HG03064 (cell line): Measurements from ENCODE around the gene RBFOX2.

ENCODE experiments used
- ATAC-seq: cut with Tn5 transposase; IDR thresholded peaks from one replicate; pipeline ENCODE4 v1.9.1; 2021; ENCODE audit warnings: low read depth; ENCODE audit not compliant: unreplicated experiment

RBFOX2 gene

DNA sequence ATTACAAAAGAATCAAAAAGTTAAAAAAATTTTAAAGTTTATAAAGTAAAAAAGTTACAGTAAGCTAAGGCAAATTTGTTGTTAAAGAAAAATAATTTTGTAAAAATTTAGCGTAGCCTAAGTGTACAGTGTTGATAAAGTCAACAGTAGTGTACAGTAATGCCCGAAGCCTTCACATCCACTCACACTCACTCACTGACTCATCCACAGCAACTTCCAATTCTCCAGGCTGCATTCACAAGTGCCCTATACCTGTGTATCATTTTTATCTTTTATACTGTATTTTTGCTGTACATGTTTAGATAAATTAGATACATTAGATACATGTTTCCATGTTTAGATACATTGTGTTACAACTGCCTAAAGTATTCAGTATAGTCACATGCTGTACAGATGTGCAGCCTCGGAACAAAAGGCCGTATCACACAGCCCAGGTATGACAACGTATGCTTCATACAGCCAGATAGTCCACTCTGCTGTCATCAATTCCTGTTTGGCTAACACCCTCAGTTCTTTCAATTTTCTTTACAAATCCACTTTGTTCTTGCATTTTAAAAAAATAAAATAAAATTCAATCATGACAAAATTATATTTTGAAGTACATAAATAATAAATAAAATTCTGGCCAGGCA lies 80.7 kb downstream of the RBFOX2 start:
- ATAC-seq, result no peak

DNA sequence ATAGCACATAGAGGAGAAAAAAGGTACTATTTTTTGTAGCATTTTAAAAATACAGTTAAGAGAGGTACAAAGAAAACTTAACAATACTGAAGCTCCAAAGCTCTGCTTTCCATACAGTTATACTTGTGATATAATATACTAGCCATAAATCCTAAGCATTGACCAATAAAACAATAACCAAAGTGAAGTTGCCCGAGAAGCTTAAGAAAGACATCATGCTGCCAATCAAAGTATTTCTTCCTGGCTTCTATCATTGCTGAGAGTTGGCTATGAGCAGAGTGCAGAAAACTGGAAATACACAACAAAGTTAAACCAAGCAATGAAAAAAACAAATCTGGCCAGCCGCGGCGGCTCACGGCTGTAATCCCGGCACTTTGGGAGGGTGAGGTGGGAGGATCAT lies 84.2 kb downstream of the RBFOX2 start:
- no peak for ATAC-seq

DNA sequence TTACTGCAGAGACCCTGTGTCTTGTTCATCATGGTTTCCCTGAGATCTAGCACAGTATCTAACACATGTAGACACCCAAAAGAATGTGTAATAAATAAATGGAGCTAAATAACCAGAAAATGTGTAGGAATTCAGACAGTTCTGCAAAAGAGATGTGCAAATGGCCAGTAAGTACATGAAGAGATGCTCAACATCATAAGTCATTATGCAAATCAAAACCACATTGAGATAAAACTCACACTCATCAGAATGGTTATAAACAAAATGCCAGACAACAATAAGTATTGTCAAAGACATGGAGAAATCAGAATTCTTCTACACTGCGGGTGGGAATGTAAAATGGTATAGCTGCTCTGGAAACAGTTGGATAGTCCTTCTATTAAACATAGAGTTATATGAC lies 88.5 kb downstream of the RBFOX2 start:
- no peak for ATAC-seq

DNA sequence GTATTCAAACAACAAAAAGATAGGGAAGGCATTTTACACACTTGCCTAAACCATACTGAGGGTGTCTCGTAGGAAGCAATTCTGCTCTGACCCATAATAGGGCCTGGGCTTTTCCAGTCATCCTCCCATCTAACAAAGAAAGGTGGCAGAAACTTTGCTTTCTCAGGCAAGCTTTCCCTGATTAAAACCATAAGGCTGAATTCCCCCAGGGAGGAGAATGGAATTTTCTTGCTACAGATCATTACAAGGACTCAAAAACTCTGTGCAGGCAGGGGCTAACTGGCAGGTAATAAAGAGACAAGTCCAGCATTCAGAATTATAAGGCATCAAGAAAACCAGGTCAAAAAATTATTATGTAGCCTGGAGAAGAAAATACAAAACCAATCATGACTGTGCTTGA lies 90.4 kb downstream of the RBFOX2 start:
- no peak for ATAC-seq

DNA sequence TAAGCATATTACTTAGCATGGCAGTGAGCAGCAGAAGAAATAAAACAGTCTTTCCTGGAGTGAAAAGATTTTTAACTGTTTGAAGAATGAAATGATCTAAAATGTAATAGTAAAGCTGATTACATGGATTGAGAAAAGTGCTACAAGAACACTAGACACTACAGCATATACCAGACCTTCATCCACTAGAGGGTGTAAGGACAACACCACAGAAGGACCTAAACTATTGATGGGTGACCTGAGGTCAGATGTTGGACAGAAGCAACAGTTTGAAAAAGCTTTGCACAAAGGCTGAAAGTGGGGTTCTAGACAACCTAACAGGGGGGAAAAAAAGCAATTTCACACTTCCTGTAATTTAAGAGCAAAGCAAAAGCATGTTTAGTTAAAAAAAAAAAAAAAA lies 97.7 kb downstream of the RBFOX2 start:
- ATAC-seq, result no peak

- no peak for ATAC-seq
These were observed 100.3 kb downstream of the RBFOX2 start for GRCh38 chr22:35928285-35928798.

GRCh38 chr22:35923026-35923425 lies 105.6 kb downstream of the RBFOX2 start:
- no peak for ATAC-seq

GRCh38 chr22:35921777-35922176 lies 106.8 kb downstream of the RBFOX2 start:
- ATAC-seq, result no peak

DNA sequence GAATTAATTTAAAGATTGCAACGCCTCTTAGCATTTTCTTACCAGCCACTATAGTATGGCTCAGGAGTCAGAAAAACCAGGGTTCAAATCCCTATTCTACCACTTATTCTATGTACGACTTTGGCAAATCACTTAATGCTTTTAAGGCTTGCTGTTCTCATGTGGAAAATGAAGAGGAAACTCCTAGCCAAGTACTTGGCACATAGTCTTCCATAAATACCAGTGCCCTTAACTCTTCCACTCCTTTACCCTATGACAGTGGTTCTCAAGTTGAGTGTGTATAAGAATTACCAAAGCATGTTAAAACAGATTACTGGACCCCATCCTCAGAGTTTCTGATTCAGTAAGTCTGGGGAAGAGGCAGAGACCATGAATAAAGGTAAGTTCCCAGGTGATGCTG lies 107.6 kb downstream of the RBFOX2 start:
- ATAC-seq, result no peak

GRCh38 chr22:35919002-35919542 lies 109.6 kb downstream of the RBFOX2 start:
- ATAC-seq, result no peak

DNA sequence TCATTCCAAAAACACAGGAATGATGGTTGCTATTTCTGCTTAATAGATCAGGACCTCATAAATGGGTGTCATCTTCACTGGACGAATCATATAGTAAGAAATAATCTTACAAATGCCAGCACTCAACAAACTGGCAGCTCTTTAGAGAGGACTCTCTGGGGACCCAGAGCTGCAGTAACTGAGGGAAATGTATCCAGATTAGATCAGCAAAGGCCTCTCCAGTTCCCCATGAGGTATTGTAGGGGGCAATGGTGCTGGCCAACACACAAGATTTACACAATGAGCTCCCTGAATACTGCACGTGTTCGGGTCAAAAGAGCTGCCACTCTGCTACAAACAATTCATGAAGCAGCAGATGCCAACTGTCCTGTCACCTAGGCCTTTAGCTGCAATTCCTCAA lies 110.2 kb downstream of the RBFOX2 start:
- no peak for ATAC-seq

DNA sequence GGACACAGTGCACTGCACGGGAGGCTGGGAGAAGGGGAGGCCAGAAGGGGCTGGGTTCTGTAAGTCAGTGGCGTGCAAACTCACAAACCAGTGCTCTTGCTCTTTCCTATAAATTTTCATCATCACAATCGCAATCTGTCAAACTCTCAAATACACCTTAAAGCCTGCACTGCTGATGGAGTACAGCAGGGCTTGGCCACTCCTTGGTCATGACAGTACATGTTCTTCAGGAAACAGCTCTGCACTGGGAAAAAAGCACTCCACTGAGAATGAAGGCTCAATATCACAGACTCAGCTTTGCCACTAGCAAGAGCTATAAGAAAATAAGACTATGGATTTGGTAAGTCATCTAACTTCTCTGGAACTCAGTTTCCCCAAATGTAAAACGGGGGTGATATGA lies 111.0 kb downstream of the RBFOX2 start:
- ATAC-seq, result no peak

DNA sequence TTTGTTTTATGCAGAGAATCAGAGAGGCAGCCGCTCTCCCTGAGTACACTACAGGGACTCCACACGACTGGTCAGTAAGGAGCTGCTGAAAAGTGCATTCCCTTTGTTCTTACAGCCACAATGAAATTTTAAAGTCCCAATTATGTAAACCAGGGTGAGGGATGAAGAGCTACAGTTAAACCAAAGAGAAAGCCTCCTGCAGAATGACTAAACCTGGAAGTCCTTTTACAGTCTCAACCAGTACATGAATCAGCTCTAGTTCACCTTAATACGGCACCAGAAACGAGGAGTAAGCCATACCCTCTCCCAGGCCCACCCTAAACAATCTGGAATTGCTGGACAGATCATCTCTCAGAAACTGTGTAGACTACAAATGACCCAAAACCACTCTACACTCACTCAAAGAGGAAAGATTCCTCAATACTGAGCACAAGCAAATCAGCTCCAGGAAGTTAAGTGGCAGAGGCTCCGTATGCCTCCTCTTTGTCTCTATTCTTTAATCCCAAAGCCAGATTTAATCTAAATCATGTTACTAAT lies 113.1 kb downstream of the RBFOX2 start:
- no peak for ATAC-seq

GRCh38 chr22:35914665-35915476 lies 113.8 kb downstream of the RBFOX2 start:
- no peak for ATAC-seq

GRCh38 chr22:35914357-35914664 lies 114.3 kb downstream of the RBFOX2 start:
- no peak for ATAC-seq

- ATAC-seq, result no peak
These were observed 114.7 kb downstream of the RBFOX2 start for GRCh38 chr22:35913925-35914324.

DNA sequence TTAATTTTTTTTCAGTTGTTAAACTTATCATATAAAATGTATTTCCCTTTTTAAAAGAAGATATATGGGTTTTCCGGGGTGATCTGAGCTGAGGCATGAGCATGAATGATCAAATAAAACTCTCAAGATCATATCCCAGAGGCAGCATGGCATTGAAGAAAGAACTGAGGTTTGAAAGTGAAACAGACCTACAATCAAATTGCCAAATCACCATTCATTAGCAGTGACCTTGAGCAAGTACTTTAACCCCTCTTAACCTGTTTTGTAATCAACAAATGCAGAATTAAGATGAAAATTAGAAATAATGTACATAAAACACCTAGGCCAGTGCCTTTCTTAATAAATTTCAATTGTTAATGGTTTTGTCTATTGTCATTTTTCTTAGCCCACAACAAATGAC lies 116.0 kb downstream of the RBFOX2 start:
- no peak for ATAC-seq

DNA sequence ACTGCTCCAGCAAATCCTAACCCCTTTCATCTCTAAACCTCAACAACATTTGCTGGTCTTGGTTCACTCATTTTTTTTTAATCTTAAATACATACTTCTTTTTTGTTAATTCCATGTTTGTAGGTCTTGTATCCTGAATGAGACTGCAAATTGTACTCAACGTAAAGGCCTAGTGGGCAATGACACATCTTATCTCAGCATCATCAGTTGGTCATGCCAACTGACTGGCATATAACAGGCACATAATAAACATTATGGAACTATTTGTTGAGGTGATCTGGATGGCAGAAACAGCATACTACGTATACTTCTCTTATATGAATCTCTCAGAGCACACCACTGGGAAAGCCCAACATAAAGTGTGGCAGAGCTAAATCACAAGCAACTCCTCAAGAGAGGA lies 116.7 kb downstream of the RBFOX2 start:
- no peak for ATAC-seq

DNA sequence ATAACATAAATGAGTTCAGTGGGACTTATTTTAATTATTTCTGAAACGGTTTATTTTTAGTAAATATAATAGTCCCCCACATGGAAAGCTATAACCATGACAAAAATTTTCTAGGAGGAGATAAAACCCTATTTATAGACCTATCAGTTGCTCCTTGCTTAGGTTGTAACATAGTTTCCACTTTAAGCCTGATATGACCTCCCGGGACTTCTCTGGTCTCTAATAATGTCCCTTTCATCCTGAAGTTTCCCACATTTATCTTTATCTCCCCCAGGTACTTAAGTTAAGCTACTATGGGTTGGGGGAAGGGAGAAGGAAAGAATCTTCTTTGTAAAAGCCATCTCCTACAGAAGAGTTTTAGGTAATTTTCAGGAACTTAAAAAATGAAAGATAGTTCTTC lies 117.7 kb downstream of the RBFOX2 start:
- no peak for ATAC-seq

DNA sequence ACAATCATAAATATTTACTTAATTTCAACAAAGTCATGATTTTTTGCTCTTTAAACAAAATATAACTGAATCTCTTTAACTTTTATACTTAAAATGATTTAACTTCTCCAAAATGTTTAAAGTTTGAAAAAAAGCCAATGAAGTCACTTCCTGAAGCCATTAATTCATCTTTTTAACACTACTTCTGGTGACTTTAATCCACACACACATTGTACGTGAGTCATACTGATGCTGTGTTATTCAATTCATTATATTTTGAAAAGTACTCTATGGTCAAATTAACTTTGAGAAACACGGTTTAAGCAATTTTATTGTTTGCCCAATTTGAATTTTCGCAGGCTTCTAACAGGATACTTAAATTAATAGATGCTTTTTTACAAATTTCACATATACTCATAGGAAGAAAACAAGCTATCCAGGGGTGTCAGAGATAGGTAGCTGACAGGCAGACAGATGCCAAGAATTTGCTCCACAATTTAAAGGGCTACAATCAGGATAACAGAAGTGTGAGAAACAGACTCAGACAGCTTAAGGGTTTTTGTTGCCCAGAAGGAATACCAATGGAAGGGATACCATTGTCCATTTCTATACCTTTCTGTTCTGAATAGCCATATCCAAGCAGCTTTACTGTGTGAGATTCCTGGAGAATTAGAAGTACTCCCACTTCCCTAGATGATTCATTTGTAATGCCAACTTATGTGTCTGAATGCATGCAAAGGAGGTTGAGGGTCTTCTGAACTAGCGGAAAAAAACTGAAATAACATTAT lies 118.4 kb downstream of the RBFOX2 start:
- ATAC-seq, result no peak

GRCh38 chr22:35905894-35906293 lies 122.7 kb downstream of the RBFOX2 start:
- no peak for ATAC-seq
